ENCODE results near the gene EXOC3L4. TPM values are rescaled to one million over a fixed set of nuclear protein-coding genes. Genes with fewer than 3 reads are reported as not detected.
"Not testable (repeated sequence)": the region's sequence is repeated elsewhere in the genome, so short reads cannot be mapped to it uniquely, and the experiment has no call there.

The EXOC3L4 gene
- polyA plus RNA-seq, 6 donors from 2014 or later, result not detected

GRCh38 chr14:103140316-103141109, 46.0 kb downstream of the EXOC3L4 start:
- DNase-seq (no peak), ATAC-seq (ENCODE audit: low read depth in 2 of 2) (peak; percentile 66 to 80)
- H3K36me3 Mint-ChIP-seq, result no peaks in the 10 kb centered on the region
- peaks cover 0 to 6% (median 2%) of the 10 kb centered on the region in 7 donors for H3K9me3 Mint-ChIP-seq
- H3K27me3 Mint-ChIP-seq, result peaks cover 46 to 80% (median 58%) of the 10 kb centered on the region in 3 donors
- peaks cover 12 to 19% (median 14%) of the 10 kb centered on the region in 3 donors for H3K4me1 Mint-ChIP-seq
- H3K27ac Mint-ChIP-seq, result peak overlapping the region in 2 of 6 donors; percentile 52 to 57
- peak overlapping the region in 1 of 8 donors; percentile 9 for H3K4me3 Mint-ChIP-seq

- Mint-ChIP-seq H3K4me1 (peaks cover 12 to 19% (median 14%) of the 10 kb centered on the region in 3 donors), H3K4me3 (no peak overlapping the region), H3K27me3 (peaks cover 51 to 72% (median 65%) of the 10 kb centered on the region in 3 donors), H3K9me3 (peaks cover 0 to 6% (median 2%) of the 10 kb centered on the region in 7 donors), H3K27ac (no peak overlapping the region), H3K36me3 (no peaks in the 10 kb centered on the region)
- DNase-seq (no peak), ATAC-seq (ENCODE audit: low read depth in 2 of 2) (no peak)
Observed at GRCh38 chr14:103141117-103141796, 46.7 kb downstream of the EXOC3L4 start.

- ATAC-seq (ENCODE audit: low read depth in 2 of 2), result no peak
- no peaks in the 10 kb centered on the region for H3K36me3 Mint-ChIP-seq
- peaks cover 48 to 72% (median 71%) of the 10 kb centered on the region in 3 donors for H3K27me3 Mint-ChIP-seq
- peaks cover 12 to 19% (median 14%) of the 10 kb centered on the region in 3 donors for H3K4me1 Mint-ChIP-seq
- no peak for DNase-seq
- peaks cover 0 to 6% (median 2%) of the 10 kb centered on the region in 7 donors for H3K9me3 Mint-ChIP-seq
- no peak overlapping the region for H3K4me3 Mint-ChIP-seq
- no peak overlapping the region for H3K27ac Mint-ChIP-seq
Observed at GRCh38 chr14:103142026-103142425, 47.5 kb downstream of the EXOC3L4 start.

GRCh38 chr14:103142721-103143302, 48.3 kb downstream of the EXOC3L4 start:
- ATAC-seq (ENCODE audit: low read depth in 2 of 2) (no peak), DNase-seq (no peak)
- no peaks in the 10 kb centered on the region for H3K36me3 Mint-ChIP-seq
- peaks cover 12 to 19% (median 14%) of the 10 kb centered on the region in 3 donors for H3K4me1 Mint-ChIP-seq
- no peak overlapping the region for H3K4me3 Mint-ChIP-seq
- peak overlapping the region in 1 of 6 donors; percentile 58 for H3K27ac Mint-ChIP-seq
- H3K27me3 Mint-ChIP-seq, result peaks cover 47 to 73% (median 71%) of the 10 kb centered on the region in 3 donors
- peaks cover 0 to 6% (median 2%) of the 10 kb centered on the region in 7 donors for H3K9me3 Mint-ChIP-seq

- Mint-ChIP-seq H3K27me3 (peaks cover 47 to 76% (median 69%) of the 10 kb centered on the region in 3 donors), H3K4me3 (no peak overlapping the region), H3K9me3 (peaks cover 0 to 6% (median 2%) of the 10 kb centered on the region in 7 donors), H3K36me3 (no peaks in the 10 kb centered on the region), H3K27ac (no peak overlapping the region), H3K4me1 (peaks cover 12 to 19% (median 14%) of the 10 kb centered on the region in 3 donors)
- no peak for DNase-seq
- no peak for ATAC-seq (ENCODE audit: low read depth in 2 of 2)
Observed at GRCh38 chr14:103143506-103143905, 49.0 kb downstream of the EXOC3L4 start.

- Mint-ChIP-seq H3K36me3 (no peaks in the 10 kb centered on the region), H3K27ac (no peak overlapping the region), H3K4me1 (peaks cover 12 to 19% (median 14%) of the 10 kb centered on the region in 3 donors), H3K9me3 (peaks cover 0 to 6% (median 2%) of the 10 kb centered on the region in 7 donors), H3K27me3 (peaks cover 47 to 80% (median 69%) of the 10 kb centered on the region in 3 donors), H3K4me3 (no peak overlapping the region)
- ATAC-seq (ENCODE audit: low read depth in 2 of 2) (no peak), DNase-seq (no peak)
Observed at GRCh38 chr14:103144085-103144484, 49.6 kb downstream of the EXOC3L4 start.

- DNase-seq (no peak), ATAC-seq (ENCODE audit: low read depth in 2 of 2) (no peak)
- H3K9me3 Mint-ChIP-seq, result no peaks in the 10 kb centered on the region
- no peak overlapping the region for H3K27ac Mint-ChIP-seq
- peaks cover 3 to 9% (median 3%) of the 10 kb centered on the region in 3 donors for H3K4me1 Mint-ChIP-seq
- peaks cover 33 to 70% (median 53%) of the 10 kb centered on the region in 3 donors for H3K27me3 Mint-ChIP-seq
- H3K36me3 Mint-ChIP-seq, result peaks cover 0 to 5% of the 10 kb centered on the region in 2 donors
- H3K4me3 Mint-ChIP-seq, result no peak overlapping the region
Observed at GRCh38 chr14:103146141-103146709, 51.7 kb downstream of the EXOC3L4 start.

GRCh38 chr14:103149351-103150237, 55.1 kb downstream of the EXOC3L4 start:
- Mint-ChIP-seq H3K4me3 (no peak overlapping the region), H3K9me3 (no peaks in the 10 kb centered on the region), H3K36me3 (peaks cover 0 to 5% of the 10 kb centered on the region in 2 donors), H3K4me1 (no peaks in the 10 kb centered on the region), H3K27me3 (peaks cover 13 to 38% (median 36%) of the 10 kb centered on the region in 3 donors), H3K27ac (no peak overlapping the region)
- ATAC-seq (ENCODE audit: low read depth in 2 of 2) (no peak), DNase-seq (no peak)

- Mint-ChIP-seq H3K4me1 (no peaks in the 10 kb centered on the region), H3K4me3 (no peak overlapping the region), H3K9me3 (no peaks in the 10 kb centered on the region), H3K27ac (peak overlapping the region in 1 of 6 donors; percentile 42), H3K27me3 (peaks cover 8 to 37% (median 26%) of the 10 kb centered on the region in 3 donors), H3K36me3 (peaks cover 0 to 5% of the 10 kb centered on the region in 2 donors)
- ATAC-seq (ENCODE audit: low read depth in 2 of 2), result no peak
- DNase-seq, result no peak
Observed at GRCh38 chr14:103151270-103151945, 56.9 kb downstream of the EXOC3L4 start.

GRCh38 chr14:103155010-103155409, 60.5 kb downstream of the EXOC3L4 start:
- Mint-ChIP-seq H3K4me3 (no peak overlapping the region), H3K27ac (no peak overlapping the region), H3K27me3 (peaks cover 5 to 28% (median 5%) of the 10 kb centered on the region in 3 donors), H3K9me3 (no peaks in the 10 kb centered on the region), H3K36me3 (peaks cover 0 to 5% of the 10 kb centered on the region in 2 donors), H3K4me1 (no peaks in the 10 kb centered on the region)
- DNase-seq (no peak), ATAC-seq (ENCODE audit: low read depth in 2 of 2) (no peak)

- ATAC-seq (ENCODE audit: low read depth in 2 of 2); H3K27ac Mint-ChIP-seq: not testable (repeated sequence)
Observed at GRCh38 chr14:103155416-103155815, 60.9 kb downstream of the EXOC3L4 start.

More at GRCh38 chr14:103155416-103155815, 60.9 kb downstream of the EXOC3L4 start:
- H3K4me3 Mint-ChIP-seq, H3K9me3 Mint-ChIP-seq, H3K4me1 Mint-ChIP-seq, DNase-seq, H3K36me3 Mint-ChIP-seq: not testable (repeated sequence)
- peaks cover 5 to 28% (median 5%) of the 10 kb centered on the region in 3 donors for H3K27me3 Mint-ChIP-seq
